Measurements from ENCODE around the gene IKZF1. TPM values are rescaled to one million over a fixed set of nuclear protein-coding genes. Genes with fewer than 3 reads are reported as not detected.

Gene IKZF1
- total RNA-seq, 1 donor = under 0.01 TPM

DNA sequence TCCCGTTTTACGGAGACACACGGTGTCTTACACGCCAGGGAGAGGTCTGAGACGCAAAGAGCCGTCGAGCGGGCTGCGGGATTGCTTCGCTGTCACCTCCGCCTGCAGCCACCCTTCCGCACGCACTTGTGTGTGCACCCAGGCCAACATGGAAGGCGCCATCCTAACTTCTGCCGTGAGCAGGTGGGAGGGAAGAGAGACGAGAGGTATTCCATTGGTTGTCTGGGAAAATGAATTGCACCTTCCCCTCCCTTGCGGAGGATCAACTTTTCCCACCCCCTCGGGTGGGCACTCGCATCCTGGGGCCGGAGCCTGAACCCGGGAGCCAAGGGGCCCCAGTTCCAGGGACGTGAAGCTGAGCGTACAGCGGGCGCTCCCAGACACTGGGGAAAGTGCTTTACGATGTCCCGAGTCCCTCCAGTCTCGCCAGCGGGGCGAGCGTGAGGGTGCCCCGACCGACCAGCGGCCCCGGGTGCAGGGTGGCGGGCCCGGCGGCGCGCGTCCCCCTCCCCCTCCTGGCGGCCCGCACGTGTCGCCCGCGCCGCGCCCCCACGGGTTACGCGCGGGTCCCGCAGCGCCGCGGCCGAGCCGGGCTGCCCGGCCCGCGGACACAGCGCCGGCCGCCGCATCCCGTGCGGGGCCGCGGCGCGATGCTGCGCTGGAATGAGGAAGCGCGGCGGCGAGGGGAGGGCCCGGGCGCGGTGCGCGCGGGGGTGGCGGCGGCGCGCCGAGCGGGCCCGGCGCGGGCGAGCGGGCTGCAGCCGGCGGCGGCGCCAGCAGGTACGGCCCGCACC is 984 bp upstream of the IKZF1 start:
- no peak overlapping the region for H2AFZ ChIP-seq (ENCODE audit: low read length)
- no peaks in the 10 kb centered on the region for H3K9me3 ChIP-seq (ENCODE audit: low read depth, low read length)
- H3K27ac ChIP-seq (ENCODE audit: low read depth, low read length) = no peak overlapping the region
- H3K27me3 ChIP-seq (ENCODE audit: insufficient read depth, low read length) = peaks cover 33% of the 10 kb centered on the region
- no peaks in the 10 kb centered on the region for H3K79me2 ChIP-seq (ENCODE audit: insufficient read depth, low read length)
- H3K4me3 ChIP-seq (ENCODE audit: insufficient read depth, low read length) = no peak overlapping the region
- H3K36me3 ChIP-seq (ENCODE audit: insufficient read depth, low read length) = no peaks in the 10 kb centered on the region
- no peaks in the 10 kb centered on the region for H4K20me1 ChIP-seq (ENCODE audit: insufficient read depth, low read length)
- TF ChIP-seq, protein P1, sequence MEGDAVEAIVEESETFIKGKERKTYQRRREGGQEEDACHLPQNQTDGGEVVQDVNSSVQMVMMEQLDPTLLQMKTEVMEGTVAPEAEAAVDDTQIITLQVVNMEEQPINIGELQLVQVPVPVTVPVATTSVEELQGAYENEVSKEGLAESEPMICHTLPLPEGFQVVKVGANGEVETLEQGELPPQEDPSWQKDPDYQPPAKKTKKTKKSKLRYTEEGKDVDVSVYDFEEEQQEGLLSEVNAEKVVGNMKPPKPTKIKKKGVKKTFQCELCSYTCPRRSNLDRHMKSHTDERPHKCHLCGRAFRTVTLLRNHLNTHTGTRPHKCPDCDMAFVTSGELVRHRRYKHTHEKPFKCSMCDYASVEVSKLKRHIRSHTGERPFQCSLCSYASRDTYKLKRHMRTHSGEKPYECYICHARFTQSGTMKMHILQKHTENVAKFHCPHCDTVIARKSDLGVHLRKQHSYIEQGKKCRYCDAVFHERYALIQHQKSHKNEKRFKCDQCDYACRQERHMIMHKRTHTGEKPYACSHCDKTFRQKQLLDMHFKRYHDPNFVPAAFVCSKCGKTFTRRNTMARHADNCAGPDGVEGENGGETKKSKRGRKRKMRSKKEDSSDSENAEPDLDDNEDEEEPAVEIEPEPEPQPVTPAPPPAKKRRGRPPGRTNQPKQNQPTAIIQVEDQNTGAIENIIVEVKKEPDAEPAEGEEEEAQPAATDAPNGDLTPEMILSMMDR (IDR thresholded peaks at IDR 0.05; ENCODE audit: extremely low read depth, low read depth, low read length) = no peak
- no peaks in the 10 kb centered on the region for H3K4me1 ChIP-seq (ENCODE audit: insufficient read depth, low read length)
- no peak for DNase-seq (ENCODE audit: insufficient read length, low spot score, missing footprints)
- no peak overlapping the region for H3K4me2 ChIP-seq (ENCODE audit: insufficient read depth, low read length)

DNA sequence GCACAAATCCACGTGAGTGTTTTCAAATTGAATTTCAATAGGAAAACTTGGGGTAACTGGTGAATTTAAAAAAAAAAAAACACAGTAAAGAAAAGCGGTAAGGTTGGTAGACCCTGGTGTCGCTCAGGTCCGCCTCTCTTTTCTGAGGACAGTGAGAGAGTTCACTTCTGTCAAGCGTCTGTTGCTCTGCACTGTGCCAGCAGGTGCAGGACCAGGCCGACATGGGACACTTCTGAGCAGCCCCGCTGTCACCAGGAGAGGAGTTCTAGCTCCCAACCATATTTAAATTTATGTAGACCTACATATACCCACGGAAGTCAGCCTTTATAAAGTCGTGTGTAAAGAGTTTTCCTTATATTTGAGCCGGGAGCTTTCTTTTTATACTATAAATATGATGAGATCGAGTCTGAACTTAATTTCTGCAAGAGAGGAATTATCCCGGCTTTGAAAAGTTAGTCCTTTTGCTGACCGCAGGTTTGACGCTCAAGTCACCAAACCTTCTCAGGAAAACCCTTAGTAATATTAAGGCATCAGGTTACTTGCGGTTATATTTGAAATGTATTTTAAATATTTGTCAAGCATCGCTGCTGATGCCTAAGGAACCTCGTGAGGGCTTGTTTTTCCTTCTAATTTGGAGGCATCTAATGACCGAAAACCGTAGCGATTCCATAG is 531 bp downstream of the IKZF1 start:
- Histone ChIP-seq H3K27me3 (ENCODE audit: insufficient read depth, low read length) (peaks cover 33% of the 10 kb centered on the region), H3K4me2 (ENCODE audit: insufficient read depth, low read length) (no peak overlapping the region), H3K36me3 (ENCODE audit: insufficient read depth, low read length) (no peaks in the 10 kb centered on the region), H4K20me1 (ENCODE audit: insufficient read depth, low read length) (no peaks in the 10 kb centered on the region), H3K9me3 (ENCODE audit: low read depth, low read length) (no peaks in the 10 kb centered on the region), H3K4me3 (ENCODE audit: insufficient read depth, low read length) (no peak overlapping the region), H3K4me1 (ENCODE audit: insufficient read depth, low read length) (no peaks in the 10 kb centered on the region), H2AFZ (ENCODE audit: low read length) (no peak overlapping the region), H3K27ac (ENCODE audit: low read depth, low read length) (no peak overlapping the region), H3K79me2 (ENCODE audit: insufficient read depth, low read length) (no peaks in the 10 kb centered on the region)
- TF ChIP-seq, protein P1 (IDR thresholded peaks at IDR 0.05; ENCODE audit: extremely low read depth, low read depth, low read length) = no peak
- no peak for DNase-seq (ENCODE audit: insufficient read length, low spot score, missing footprints)

DNA sequence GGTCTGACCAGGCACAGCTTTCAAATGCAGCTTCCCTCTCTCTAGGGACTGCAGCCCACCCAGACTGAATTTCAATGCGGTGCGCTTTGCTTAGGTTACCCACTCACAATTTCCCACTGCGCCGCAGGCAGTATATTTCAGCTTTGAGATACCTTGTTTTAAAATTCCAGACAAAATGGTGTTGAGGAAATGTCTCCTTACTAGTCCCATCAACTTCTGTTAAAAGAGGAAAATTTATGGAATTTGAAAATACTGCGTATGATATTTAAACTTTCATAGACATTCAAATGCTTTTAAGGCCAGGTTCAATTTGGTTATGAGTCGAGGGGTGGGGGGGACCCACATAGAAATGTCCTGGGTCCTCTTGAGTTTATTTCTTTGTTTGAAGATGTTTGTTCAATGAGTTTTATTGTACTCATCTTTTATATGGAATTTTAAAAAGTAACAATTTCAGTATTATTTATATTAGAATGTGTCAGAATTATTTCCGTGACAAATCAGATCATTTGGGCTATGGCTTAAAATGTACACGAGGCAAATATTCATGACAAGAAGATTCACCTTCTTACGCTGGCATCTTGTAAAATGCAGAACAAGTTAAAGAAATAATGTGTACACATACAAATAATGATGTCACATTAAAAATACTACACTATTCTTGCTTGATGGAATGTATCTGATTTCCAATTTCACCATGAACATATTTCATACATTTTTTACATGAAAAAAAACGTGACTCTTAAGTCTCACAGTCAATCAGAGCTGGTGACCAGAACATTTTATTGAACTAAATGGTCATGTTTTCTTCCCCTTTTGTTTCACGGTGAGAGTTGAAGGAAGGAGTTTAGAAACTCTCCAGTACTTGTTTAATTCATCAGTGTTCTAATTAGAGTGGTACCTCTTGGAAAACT is 1.3 kb downstream of the IKZF1 start:
- Histone ChIP-seq H3K4me3 (ENCODE audit: insufficient read depth, low read length) (no peak overlapping the region), H2AFZ (ENCODE audit: low read length) (no peak overlapping the region), H4K20me1 (ENCODE audit: insufficient read depth, low read length) (no peaks in the 10 kb centered on the region), H3K36me3 (ENCODE audit: insufficient read depth, low read length) (no peaks in the 10 kb centered on the region), H3K79me2 (ENCODE audit: insufficient read depth, low read length) (no peaks in the 10 kb centered on the region), H3K9me3 (ENCODE audit: low read depth, low read length) (no peaks in the 10 kb centered on the region), H3K4me1 (ENCODE audit: insufficient read depth, low read length) (no peaks in the 10 kb centered on the region), H3K27ac (ENCODE audit: low read depth, low read length) (no peak overlapping the region), H3K27me3 (ENCODE audit: insufficient read depth, low read length) (peaks cover 33% of the 10 kb centered on the region), H3K4me2 (ENCODE audit: insufficient read depth, low read length) (no peak overlapping the region)
- TF ChIP-seq, protein P1 (IDR thresholded peaks at IDR 0.05; ENCODE audit: extremely low read depth, low read depth, low read length) = no peak
- DNase-seq (ENCODE audit: insufficient read length, low spot score, missing footprints) = no peak

Measured in osteoblast (primary cell).